ENCODE measurements around the gene FAM53B.

GRCh38 chr10:124762281-124762680 is 18.1 kb upstream of the FAM53B start:
- no peak for TF ChIP-seq CTCF (IDR thresholded peaks at IDR 0.05)
- TF ChIP-seq POLR2A (IDR thresholded peaks at IDR 0.05): no peak

Measured in Peyer's patch (tissue), 4 donors.